ENCODE data around the gene MYL4.
"Not testable (repeated sequence)": the region's sequence is repeated elsewhere in the genome, so short reads cannot be mapped to it uniquely, and the experiment has no call there.

The MYL4 gene

DNA sequence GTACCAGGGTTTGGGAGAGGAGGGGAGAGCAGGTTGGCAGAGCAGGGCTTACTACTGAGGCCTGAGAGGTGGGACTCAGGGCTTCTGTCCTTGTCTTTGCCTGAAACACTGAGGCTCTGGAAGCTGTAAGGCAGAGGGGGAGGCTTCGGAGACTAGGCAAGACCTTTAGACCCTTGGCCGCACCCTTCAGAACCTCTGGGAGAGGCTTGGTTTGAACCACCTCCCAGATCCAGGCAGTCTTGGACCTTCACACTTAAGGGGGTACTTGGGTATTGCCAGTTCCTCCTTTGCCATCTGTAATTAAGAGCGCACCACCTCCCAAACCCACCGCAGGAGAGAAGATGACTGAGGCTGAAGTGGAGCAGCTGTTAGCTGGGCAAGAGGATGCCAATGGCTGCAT lies 12.9 kb downstream of the MYL4 start:
- no peak for DNase-seq

DNA sequence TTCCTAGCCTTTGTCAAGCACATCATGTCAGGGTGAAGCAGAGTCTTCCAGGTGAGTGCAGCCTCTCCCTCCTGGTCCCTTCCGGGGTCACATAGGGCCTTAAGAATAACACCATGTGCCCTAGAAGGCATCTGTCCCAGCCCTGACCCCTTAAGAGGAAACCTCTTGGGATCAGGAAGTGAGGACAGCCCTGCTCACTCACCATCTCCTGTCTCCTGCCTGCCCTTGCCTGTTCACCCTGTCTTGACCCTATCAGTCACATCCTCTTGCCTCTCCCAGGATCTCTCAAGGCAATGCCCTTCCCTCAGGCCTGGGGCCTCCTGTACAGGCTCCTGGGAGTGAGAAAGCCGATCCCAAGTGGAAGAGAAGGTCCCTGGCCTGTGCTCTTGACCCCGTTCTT lies 13.9 kb downstream of the MYL4 start:
- DNase-seq = no peak

GRCh38 chr17:47223460-47223859 lies 14.3 kb downstream of the MYL4 start:
- DNase-seq = no peak

GRCh38 chr17:47224077-47224476 lies 14.9 kb downstream of the MYL4 start:
- DNase-seq = not testable (repeated sequence)

DNA sequence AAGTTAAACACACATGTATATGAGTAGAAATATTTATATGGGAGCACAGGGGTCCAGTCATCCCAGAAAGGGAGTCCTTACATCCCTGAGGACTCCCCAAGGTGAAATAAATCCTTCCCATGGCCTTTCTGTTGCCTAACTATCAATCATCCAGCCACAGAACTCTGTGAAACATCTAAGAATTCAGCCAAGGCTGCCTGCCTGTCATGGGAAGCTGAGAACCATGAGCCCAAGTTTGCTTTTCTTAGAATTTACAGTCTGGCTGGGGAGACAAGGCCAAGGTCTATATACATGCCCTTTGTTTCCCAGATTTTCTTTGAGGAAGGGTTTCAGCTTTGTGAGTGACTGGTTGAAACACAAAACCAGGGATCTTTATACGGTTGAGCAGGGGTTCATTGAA lies 15.8 kb downstream of the MYL4 start:
- no peak for DNase-seq

DNA sequence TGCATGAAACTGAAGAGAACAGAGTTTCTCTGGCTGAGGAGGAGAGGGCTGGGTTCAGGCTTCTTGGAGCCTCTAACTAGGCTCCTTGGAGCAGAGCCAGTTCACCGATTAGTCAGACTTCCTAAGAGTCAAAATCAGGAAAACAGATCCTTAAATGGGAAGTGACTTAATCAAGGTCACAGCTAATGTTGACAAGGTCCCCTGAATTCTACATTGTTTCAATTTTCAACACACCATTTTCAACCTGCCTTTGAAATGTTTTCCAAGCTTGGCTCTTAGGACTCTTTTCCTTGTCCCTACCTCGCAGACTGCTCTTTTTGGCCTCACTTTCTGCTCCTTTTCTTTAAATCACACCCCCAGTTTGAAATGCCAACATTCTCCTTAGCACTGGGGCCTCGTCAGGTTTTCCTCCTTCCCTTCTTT lies 16.3 kb downstream of the MYL4 start:
- no peak for DNase-seq

GRCh38 chr17:47225911-47226688 lies 17.0 kb downstream of the MYL4 start:
- DNase-seq = no peak

GRCh38 chr17:47227862-47228261 lies 18.7 kb downstream of the MYL4 start:
- no peak for DNase-seq

GRCh38 chr17:47229535-47230443 lies 20.6 kb downstream of the MYL4 start:
- DNase-seq = peak in 4 of 5 donors; percentile 37 to 71 (median 52)

- no peak for DNase-seq
These were observed 21.7 kb downstream of the MYL4 start for GRCh38 chr17:47230864-47231263.

- DNase-seq = no peak
These were observed 22.2 kb downstream of the MYL4 start for GRCh38 chr17:47231334-47231733.

- no peak for DNase-seq
These were observed 22.7 kb downstream of the MYL4 start for GRCh38 chr17:47231866-47232265.

DNA sequence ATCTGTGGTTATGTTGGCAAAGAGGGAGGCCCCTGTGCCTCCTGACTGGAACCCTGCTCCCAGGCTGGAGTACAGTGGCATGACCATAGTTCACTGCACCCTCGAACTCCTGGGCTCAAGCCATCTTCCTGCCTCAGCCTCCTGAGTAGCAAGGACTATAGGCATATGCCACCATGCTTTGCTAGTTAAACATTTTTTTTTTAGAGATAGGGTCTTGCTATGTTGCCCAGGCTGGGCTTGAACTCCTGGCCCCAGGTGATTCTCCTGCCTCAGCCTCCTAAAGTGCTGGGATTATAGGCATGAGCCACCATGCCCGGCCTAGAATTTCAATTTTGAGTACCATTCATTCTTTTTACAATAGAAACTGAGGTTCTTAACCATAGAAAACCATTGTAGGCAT lies 23.3 kb downstream of the MYL4 start:
- DNase-seq = no peak

DNA sequence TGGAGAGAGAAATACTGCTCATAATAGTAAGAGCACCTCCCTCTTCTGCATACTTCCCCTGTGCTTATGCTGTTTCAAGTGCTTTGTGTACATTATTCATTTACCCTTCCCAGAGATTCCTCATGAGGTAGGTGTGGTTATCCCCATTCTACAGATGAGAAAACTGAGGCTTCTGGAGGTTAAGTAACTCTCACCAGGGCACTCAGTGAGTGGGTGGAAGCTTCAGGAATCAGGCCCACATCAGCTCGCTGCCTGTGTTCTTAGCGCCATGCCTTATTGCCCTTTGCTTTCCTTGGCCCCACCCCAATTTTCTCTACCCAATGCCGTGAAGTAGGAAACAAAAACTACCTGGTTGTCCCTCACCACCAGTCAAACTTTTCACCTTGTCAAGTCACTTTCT lies 26.4 kb downstream of the MYL4 start:
- DNase-seq = no peak

DNA sequence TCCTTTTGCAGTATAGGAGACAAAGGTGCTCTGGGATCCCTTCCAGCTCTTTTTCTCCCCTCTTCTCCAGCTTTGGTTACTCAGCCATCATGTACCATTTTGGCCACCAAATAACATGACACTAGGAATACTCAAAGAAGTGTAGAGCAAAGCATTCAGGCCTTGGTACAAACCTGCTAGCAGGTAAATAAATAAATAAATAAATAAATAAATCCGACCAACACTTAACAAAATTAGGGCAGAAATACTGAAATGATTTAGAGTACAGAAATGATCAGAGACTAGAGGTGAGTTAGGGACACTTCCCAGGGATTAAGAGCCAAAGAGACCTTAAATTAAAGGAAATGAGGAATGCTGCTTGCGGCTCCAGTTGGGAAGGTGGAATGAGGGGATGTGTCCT lies 26.8 kb downstream of the MYL4 start:
- no peak for DNase-seq

DNA sequence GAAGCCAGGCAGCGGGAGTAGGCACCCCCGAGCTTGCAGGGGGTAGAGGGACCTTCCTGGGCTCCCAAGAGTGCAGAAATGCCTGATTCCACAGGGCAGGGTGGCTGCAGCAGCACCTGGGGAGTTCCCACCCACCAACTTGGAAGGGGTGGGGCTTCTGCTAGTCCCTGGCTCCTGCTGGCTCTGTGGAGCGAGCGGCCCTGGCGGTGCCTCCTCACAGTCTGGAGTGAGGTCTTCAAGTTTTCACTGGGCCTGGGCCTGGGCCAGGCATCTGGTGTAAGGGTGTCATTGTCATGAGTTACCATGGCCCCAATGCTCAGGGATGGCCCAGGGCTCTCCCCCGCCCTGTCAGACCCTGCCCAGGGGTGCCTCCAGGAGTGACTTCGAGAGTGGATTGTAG lies 28.7 kb downstream of the MYL4 start:
- DNase-seq = no peak

GRCh38 chr17:47238321-47239010 lies 29.3 kb downstream of the MYL4 start:
- no peak for DNase-seq

- no peak for DNase-seq
These were observed 30.4 kb downstream of the MYL4 start for GRCh38 chr17:47239619-47239966.

- DNase-seq = no peak
These were observed 31.0 kb downstream of the MYL4 start for GRCh38 chr17:47239967-47240651.

GRCh38 chr17:47240806-47241205 lies 31.7 kb downstream of the MYL4 start:
- DNase-seq = no peak

DNA sequence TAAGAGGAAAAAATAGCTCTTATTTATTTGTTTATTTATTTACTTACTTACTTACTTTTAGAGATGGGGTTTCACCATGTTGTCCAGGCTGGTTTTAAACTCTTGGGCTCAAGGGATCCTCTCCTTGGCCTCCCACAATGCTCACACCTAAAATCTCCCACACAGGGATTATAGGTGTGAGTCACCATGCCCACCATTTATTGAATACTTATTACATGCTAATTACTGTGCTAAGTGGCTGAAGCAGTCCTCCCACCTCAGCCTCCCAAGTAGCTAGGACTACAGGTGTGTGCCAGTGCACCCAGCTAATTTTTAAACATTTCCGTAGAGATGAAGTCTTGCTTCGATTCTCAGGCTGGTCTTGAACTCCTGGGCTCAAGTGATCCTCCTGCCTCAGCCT lies 33.5 kb downstream of the MYL4 start:
- DNase-seq = no peak

DNA sequence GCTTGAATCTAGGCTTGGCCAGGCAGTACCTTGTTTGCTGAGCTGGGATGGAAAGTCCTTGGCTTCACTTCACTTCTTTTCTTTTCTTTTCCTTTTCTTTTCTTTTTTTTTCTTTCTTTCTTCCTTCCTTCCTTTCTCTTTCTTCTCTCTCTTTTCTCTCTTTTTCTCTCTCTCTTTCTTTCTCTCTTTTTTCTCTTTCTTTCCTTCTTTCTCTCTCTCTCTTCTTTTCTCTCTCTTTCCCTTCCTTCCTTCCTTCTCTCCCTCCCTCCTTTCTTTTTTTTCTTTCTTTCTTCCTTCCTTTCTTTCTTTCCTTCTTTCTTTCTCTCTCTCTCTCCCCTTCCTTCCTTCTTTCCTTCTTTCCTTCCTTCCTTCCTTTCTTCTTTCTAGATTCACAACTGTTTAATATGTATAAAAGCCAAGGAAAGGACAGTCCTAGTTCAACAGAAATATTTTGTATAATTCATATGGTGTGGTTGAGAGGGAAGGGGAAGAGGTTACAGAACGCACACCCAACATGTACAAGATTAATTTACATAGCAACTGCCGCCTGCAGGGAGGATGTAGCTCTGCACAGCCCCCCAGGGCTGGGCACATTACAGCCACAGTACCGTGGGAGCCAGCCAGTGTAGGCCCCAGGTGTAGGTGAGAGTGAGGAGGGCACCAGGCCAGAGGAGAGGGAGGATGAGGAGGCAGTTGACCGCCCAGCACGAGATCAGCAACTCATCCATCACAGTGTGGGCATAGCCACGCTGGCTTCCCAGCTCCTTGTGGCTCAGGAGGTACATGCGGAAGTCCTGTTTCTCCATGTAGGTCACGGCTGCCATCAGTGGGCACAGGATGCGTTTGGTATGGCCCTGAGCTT lies 34.8 kb downstream of the MYL4 start:
- DNase-seq = no peak
